Panc1 (cell line): Measurements from ENCODE around the gene SRBD1. TPM values are rescaled to one million over a fixed set of nuclear protein-coding genes. Genes with fewer than 3 reads are reported as not detected.

ENCODE experiments used
- ATAC-seq: fragments of 200-7000 bp; cut with Tn5 transposase; 2 replicates; pipeline ENCODE4 v1.9.1; 2020; ENCODE audit warnings: mild to moderate bottlenecking, moderate library complexity
- BruUV-seq: library from RNA; stranded (reverse); fragments of 400-500 nt; replicated peaks from 2 replicates; lab custom pipeline; 2021; lab: Mats Ljungman, UMichigan
- CTCF ChIA-PET: fragments of 300-600 bp; sonication (Branson Sonifier 250); formaldehyde crosslinking; loops from one replicate; lab custom pipeline; 2022; ENCODE audit warnings: antibody characterized with exemption; lab: Charles Lee
- POLR2A ChIA-PET: fragments of 300-600 bp; sonication (Branson Sonifier 250); formaldehyde crosslinking; loops from one replicate; lab custom pipeline; 2022; ENCODE audit warnings: antibody characterized with exemption; lab: Charles Lee
- DNase-seq: peaks from one replicate; pipeline ENCODE4 v3.0.0-alpha.2; 2010; ENCODE audit warnings: low read depth, low spot score
- H3K27ac ChIP-seq: 2 replicates; pipeline ENCODE4 v1.5.1; 2011; ENCODE audit warnings: mild to moderate bottlenecking, low read length, inconsistent platforms
- H3K27me3 ChIP-seq: fragments of 200-500 bp; sonication (Bioruptor generic); 2 replicates; pipeline ENCODE4 v1.6.0; 2014; ENCODE audit warnings: low read length, inconsistent platforms; ENCODE audit not compliant: control insufficient read depth, insufficient read depth
- H3K36me3 ChIP-seq: fragments of 200-500 bp; sonication (Bioruptor generic); 2 replicates; pipeline ENCODE4 v1.5.1; 2014; ENCODE audit warnings: inconsistent platforms, mild to moderate bottlenecking, low read length, moderate library complexity; ENCODE audit not compliant: control insufficient read depth, insufficient read depth
- H3K4me1 ChIP-seq: 2 replicates; pipeline ENCODE4 v1.5.1; 2011; ENCODE audit warnings: inconsistent platforms, mild to moderate bottlenecking, low read length, moderate library complexity; ENCODE audit not compliant: control insufficient read depth, insufficient read depth
- H3K4me3 ChIP-seq, 2 experiments: 2 replicates each; pipeline ENCODE4 v1.5.1; 2011 to 2012; ENCODE audit warnings: low read depth in 2 of 2, low read length in 2 of 2, mild to moderate bottlenecking in 2 of 2, inconsistent platforms in 1 of 2, moderate library complexity in 1 of 2
- H3K9me3 ChIP-seq: fragments of 200-500 bp; sonication (Bioruptor generic); 2 replicates; pipeline ENCODE4 v1.5.1; 2014; ENCODE audit warnings: low read depth, mild to moderate bottlenecking, inconsistent platforms, low read length, moderate library complexity; ENCODE audit not compliant: control insufficient read depth, insufficient read depth
- CTCF ChIP-seq: fragments of 450-650 bp; IDR thresholded peaks from 2 replicates; pipeline ENCODE4 v1.5.1; 2017; ENCODE audit warnings: mild to moderate bottlenecking
- POLR2AphosphoS5 ChIP-seq: IDR thresholded peaks from 2 replicates; pipeline ENCODE4 v1.6.1; 2012; ENCODE audit warnings: mild to moderate bottlenecking, low read depth, low read length, moderate library complexity
- REST ChIP-seq, 2 experiments: IDR thresholded peaks; 2 replicates each; pipeline ENCODE4 v1.6.1; 2011 to 2012; ENCODE audit warnings: low read depth in 2 of 2, control low read depth in 1 of 2, low read length in 1 of 2, mild to moderate bottlenecking in 1 of 2, moderate library complexity in 1 of 2; ENCODE audit not compliant: insufficient read depth in 1 of 2
- SIN3A ChIP-seq: IDR thresholded peaks from 2 replicates; pipeline ENCODE4 v1.6.1; 2012; ENCODE audit warnings: low read depth, mild to moderate bottlenecking, low read length, moderate library complexity, borderline replicate concordance; ENCODE audit not compliant: insufficient read depth
- TCF7L2 ChIP-seq: IDR thresholded peaks from 2 replicates; pipeline ENCODE4 v1.6.1; 2011; ENCODE audit warnings: mild to moderate bottlenecking, low read depth, low read length, inconsistent platforms
- in situ Hi-C: cut with HindIII; loops from 2 replicates; pipeline ENCODE4 v1.10.0; 2016; ENCODE audit warnings: low sequenced_read_pairs, low pct_unique_long_range_greater_than_20kb
- intact Hi-C: fragments of 100-400 bp; cut with micrococcal nuclease; formaldehyde crosslinking; loops from one replicate; pipeline ENCODE4 v1.10.0; 2022; ENCODE audit not compliant: unreplicated experiment
- total RNA-seq: library from RNA; stranded (reverse); gene quantifications from one replicate; pipeline ENCODE4 v1.2.1, GENCODE V29; 2021; ENCODE audit not compliant: unreplicated experiment

Gene SRBD1
- total RNA-seq, 1 experiment from 2014 or later: 9.7 TPM

- POLR2A ChIA-PET: no interaction called here
- CTCF ChIA-PET: no interaction called here
Measured at GRCh38 chr2:45394842-45395241, 216.2 kb downstream of the SRBD1 start.

GRCh38 chr2:45394216-45394615 is 216.9 kb downstream of the SRBD1 start:
- intact Hi-C loops: no loop called here
- no peak for TF ChIP-seq CTCF
- TF ChIP-seq SIN3A: no peak
- TF ChIP-seq POLR2AphosphoS5: no peak
- no peak for TF ChIP-seq REST (IDR thresholded peaks at IDR 0.05; ENCODE audit: insufficient read depth in 1 of 2, low read depth in 2 of 2, low read length in 1 of 2)
- no peak for TF ChIP-seq TCF7L2
- Histone ChIP-seq H3K4me3 (no peak overlapping the region), H3K27ac (no peak overlapping the region), H3K27me3 (no peaks in the 10 kb centered on the region), H3K9me3 (no peaks in the 10 kb centered on the region), H3K4me1 (no peaks in the 10 kb centered on the region), H3K36me3 (no peaks in the 10 kb centered on the region)
- in situ Hi-C loops: no loop called here
- no TSS peak for BruUV-seq
- ChIA-PET POLR2A (interaction anchor here (0.6 kb wide), 1 partner anchor 1204 kb away, joined by 6 read pairs; no protein-coding TSS in a partner anchor), CTCF (no interaction called here)
- DNase-seq (no peak), ATAC-seq (no peak)

More at GRCh38 chr2:45394842-45395241, 216.2 kb downstream of the SRBD1 start:
- Histone ChIP-seq H3K4me1 (no peaks in the 10 kb centered on the region), H3K9me3 (no peaks in the 10 kb centered on the region), H3K36me3 (no peaks in the 10 kb centered on the region), H3K27ac (no peak overlapping the region), H3K27me3 (no peaks in the 10 kb centered on the region), H3K4me3 (no peak overlapping the region)
- TF ChIP-seq POLR2AphosphoS5: no peak
- no peak for TF ChIP-seq SIN3A
- TF ChIP-seq TCF7L2: no peak
- no peak for TF ChIP-seq CTCF
- no peak for TF ChIP-seq REST (IDR thresholded peaks at IDR 0.05; ENCODE audit: insufficient read depth in 1 of 2, low read depth in 2 of 2, low read length in 1 of 2)
- intact Hi-C loops: no loop called here
- DNase-seq (no peak), ATAC-seq (no peak)
- BruUV-seq: no TSS peak
- in situ Hi-C loops: no loop called here
